ENCODE data around the gene LRRC4C. TPM values are rescaled to one million over a fixed set of nuclear protein-coding genes. Genes with fewer than 3 reads are reported as not detected.

Gene LRRC4C
- total RNA-seq, 1 experiment from 2014 or later = not detected

DNA sequence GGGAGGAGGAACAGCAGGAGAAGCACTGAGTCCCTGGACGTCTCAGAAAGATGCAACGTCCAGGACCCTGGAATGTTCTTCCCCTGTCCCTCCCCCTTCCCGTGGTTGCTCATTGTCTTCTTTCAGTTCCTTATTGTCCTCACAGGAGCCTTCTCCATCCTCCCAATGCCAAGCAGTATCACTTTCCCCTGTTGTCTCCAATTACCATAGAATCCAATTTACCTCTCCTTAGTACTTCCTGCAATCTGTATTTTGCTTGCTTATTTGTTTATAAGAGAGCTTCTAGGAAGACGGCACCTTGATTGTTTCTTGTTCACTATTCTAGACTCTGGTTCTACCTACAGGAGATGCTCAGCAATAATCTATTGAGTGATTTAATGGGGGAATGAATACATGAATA, 1273.7 kb downstream of the LRRC4C start:
- H3K27me3 Mint-ChIP-seq (ENCODE audit: unreplicated experiment) = no peaks in the 10 kb centered on the region
- DNase-seq = no peak
- TF ChIP-seq, protein P1, sequence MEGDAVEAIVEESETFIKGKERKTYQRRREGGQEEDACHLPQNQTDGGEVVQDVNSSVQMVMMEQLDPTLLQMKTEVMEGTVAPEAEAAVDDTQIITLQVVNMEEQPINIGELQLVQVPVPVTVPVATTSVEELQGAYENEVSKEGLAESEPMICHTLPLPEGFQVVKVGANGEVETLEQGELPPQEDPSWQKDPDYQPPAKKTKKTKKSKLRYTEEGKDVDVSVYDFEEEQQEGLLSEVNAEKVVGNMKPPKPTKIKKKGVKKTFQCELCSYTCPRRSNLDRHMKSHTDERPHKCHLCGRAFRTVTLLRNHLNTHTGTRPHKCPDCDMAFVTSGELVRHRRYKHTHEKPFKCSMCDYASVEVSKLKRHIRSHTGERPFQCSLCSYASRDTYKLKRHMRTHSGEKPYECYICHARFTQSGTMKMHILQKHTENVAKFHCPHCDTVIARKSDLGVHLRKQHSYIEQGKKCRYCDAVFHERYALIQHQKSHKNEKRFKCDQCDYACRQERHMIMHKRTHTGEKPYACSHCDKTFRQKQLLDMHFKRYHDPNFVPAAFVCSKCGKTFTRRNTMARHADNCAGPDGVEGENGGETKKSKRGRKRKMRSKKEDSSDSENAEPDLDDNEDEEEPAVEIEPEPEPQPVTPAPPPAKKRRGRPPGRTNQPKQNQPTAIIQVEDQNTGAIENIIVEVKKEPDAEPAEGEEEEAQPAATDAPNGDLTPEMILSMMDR (IDR thresholded peaks at IDR 0.05; ENCODE audit: unreplicated experiment) = no peak
- peaks cover 3% of the 10 kb centered on the region for H3K9me3 Mint-ChIP-seq (ENCODE audit: low read depth, unreplicated experiment)
- CTCF ChIA-PET = no interaction called here
- no peak overlapping the region for H3K4me3 Mint-ChIP-seq (ENCODE audit: low read depth, unreplicated experiment)
- H3K27ac Mint-ChIP-seq (ENCODE audit: unreplicated experiment) = no peak overlapping the region
- no peaks in the 10 kb centered on the region for H3K4me1 Mint-ChIP-seq (ENCODE audit: low read depth, unreplicated experiment)
- BruUV-seq (replicated peaks) = no TSS peak
- no peaks in the 10 kb centered on the region for H3K36me3 Mint-ChIP-seq (ENCODE audit: insufficient read depth, unreplicated experiment)
- intact Hi-C loops (cut with micrococcal nuclease; ENCODE audit: unreplicated experiment) = no loop called here

DNA sequence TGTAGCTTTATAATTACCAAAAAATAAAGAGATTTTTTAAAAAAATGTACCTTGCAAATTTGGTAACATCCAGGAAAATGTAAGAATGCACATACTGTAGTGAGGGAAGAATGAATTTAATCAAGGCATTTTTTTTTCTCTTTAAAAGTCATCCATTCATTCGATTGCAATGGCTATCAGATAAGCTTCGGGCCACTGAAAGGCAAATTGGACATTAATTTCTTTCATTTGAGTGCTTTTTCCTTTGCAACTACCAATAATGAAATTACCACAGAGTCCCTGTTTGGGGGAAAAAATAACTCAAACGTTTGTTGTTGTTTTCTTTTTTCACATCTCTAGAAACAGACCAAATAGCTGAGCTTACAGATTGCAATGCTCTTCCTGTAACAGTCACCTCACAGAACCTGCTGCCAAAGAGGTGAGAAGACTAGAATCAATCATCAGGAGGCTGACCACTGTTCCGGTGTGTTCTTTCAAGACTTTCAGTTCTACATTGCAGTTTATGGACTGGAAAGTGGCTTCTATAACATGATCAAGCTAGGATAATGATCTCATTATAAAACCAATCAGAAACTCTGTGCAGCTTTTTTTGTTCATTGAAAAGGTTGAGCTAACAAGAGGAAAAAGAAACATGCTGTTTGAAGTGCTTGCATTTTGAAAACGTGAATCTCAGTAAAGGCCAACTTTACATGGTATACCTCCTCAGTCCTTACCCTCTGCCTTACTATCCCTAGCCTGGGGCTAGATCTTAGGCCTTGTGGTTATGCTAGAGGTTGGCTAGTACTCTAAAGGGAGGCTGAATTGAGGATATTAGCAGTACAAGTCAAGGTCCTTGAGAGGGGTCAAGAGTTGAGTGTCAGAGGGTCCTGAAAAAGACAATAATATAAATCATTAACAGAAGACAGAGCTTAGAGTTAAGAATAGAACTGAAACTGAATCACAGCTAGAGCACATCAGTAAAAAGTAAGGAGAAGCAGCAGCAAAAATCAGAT, 1276.1 kb downstream of the LRRC4C start:
- TF ChIP-seq, protein P1 (IDR thresholded peaks at IDR 0.05; ENCODE audit: unreplicated experiment) = no peak

DNA sequence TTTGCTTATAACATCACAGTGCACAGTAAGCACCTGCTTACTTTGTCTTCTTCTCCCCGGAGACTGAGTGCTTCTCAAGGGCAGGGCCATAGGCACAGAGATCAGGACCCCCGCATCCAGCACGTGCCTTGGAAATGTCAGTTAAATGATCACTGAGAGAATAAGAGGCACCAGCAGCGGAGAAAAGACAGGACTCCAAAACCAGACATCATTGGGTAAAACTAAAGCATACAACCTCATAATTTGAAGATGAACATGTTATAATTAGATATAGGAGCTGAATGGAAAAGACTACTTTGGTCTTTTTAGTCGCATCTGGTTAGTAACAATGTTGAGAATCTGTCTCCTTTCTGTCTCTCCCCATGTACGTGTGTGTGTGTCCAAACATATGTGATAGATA, 1279.9 kb downstream of the LRRC4C start:
- Mint-ChIP-seq H3K27me3 (ENCODE audit: unreplicated experiment) (no peaks in the 10 kb centered on the region), H3K4me3 (ENCODE audit: low read depth, unreplicated experiment) (no peak overlapping the region), H3K9me3 (ENCODE audit: low read depth, unreplicated experiment) (peaks cover 10% of the 10 kb centered on the region), H3K4me1 (ENCODE audit: low read depth, unreplicated experiment) (no peaks in the 10 kb centered on the region), H3K27ac (ENCODE audit: unreplicated experiment) (no peak overlapping the region), H3K36me3 (ENCODE audit: insufficient read depth, unreplicated experiment) (no peaks in the 10 kb centered on the region)
- no peak for DNase-seq
- intact Hi-C loops (cut with micrococcal nuclease; ENCODE audit: unreplicated experiment) = no loop called here
- BruUV-seq (replicated peaks) = no TSS peak
- TF ChIP-seq, protein P1 (IDR thresholded peaks at IDR 0.05; ENCODE audit: unreplicated experiment) = no peak
- CTCF ChIA-PET = no interaction called here

More for the DNA sequence above, 1276.1 kb downstream of the LRRC4C start:
- DNase-seq = no peak
- no peaks in the 10 kb centered on the region for H3K27me3 Mint-ChIP-seq (ENCODE audit: unreplicated experiment)
- H3K4me3 Mint-ChIP-seq (ENCODE audit: low read depth, unreplicated experiment) = no peak overlapping the region
- peaks cover 6% of the 10 kb centered on the region for H3K9me3 Mint-ChIP-seq (ENCODE audit: low read depth, unreplicated experiment)
- no TSS peak for BruUV-seq (replicated peaks)
- H3K4me1 Mint-ChIP-seq (ENCODE audit: low read depth, unreplicated experiment) = no peaks in the 10 kb centered on the region
- intact Hi-C loops (cut with micrococcal nuclease; ENCODE audit: unreplicated experiment) = no loop called here
- H3K36me3 Mint-ChIP-seq (ENCODE audit: insufficient read depth, unreplicated experiment) = no peaks in the 10 kb centered on the region
- CTCF ChIA-PET = no interaction called here
- no peak overlapping the region for H3K27ac Mint-ChIP-seq (ENCODE audit: unreplicated experiment)

DNA sequence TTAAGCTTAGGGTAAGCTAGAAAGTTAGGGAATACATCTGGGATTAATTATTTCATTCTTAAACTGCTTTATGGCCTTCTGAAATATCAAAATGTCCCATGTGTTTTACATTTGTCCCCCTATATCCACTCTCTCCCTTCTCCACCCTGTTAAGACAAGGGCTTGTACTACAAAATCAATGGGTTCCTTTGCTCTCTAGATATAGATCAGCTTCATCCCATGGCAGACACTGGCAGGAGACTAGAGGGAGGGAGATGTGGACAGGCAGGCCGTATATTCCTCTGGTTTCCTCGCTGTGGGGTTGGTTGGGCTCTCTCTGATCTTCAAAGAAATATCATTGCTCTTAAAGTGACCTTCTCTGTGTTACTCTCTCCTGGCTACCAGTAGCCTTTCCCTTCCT, 1281.0 kb downstream of the LRRC4C start:
- H3K27ac Mint-ChIP-seq (ENCODE audit: unreplicated experiment) = no peak overlapping the region
- TF ChIP-seq, protein P1 (IDR thresholded peaks at IDR 0.05; ENCODE audit: unreplicated experiment) = no peak
- peaks cover 10% of the 10 kb centered on the region for H3K9me3 Mint-ChIP-seq (ENCODE audit: low read depth, unreplicated experiment)
- BruUV-seq (replicated peaks) = no TSS peak
- no peaks in the 10 kb centered on the region for H3K27me3 Mint-ChIP-seq (ENCODE audit: unreplicated experiment)
- no peaks in the 10 kb centered on the region for H3K4me1 Mint-ChIP-seq (ENCODE audit: low read depth, unreplicated experiment)
- H3K4me3 Mint-ChIP-seq (ENCODE audit: low read depth, unreplicated experiment) = no peak overlapping the region
- no peak for DNase-seq
- CTCF ChIA-PET = no interaction called here
- H3K36me3 Mint-ChIP-seq (ENCODE audit: insufficient read depth, unreplicated experiment) = no peaks in the 10 kb centered on the region
- intact Hi-C loops (cut with micrococcal nuclease; ENCODE audit: unreplicated experiment) = no loop called here
